NCI-H82 treated with DMSO at 0.1 percent for 48 hours (cell line): Measurements from ENCODE around the gene SLC12A9.
"Not testable (repeated sequence)": the region's sequence is repeated elsewhere in the genome, so short reads cannot be mapped to it uniquely, and the experiment has no call there.

Experiments used
- DNase-seq: peaks from one replicate; lab custom pipeline; 2025; ENCODE audit not compliant: unreplicated experiment; lab: John Stamatoyannopoulos, UW

Gene SLC12A9

DNA sequence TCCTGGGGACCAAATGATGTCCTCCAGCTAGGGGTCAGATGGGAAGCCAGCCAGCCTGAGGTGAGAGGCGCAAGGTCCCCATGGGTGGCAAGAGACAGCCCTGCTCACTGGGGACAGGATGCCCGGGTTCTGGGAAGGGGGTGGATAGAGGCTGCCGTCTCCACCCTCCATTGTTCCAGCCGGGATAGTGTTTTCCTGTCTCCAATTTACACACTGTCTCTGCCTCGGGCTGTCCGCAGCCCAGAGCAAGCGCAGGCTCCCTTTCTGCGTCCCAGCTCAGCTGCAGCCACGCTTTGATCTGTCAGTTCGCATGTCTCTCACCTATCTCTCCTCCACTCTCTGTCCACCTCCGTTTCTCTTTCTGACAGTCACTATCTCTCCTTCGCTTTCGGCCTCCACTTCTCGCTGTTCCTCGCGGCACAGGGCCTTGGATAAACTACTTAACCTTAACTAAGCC lies 27.3 kb upstream of the SLC12A9 start:
- DNase-seq: no peak

DNA sequence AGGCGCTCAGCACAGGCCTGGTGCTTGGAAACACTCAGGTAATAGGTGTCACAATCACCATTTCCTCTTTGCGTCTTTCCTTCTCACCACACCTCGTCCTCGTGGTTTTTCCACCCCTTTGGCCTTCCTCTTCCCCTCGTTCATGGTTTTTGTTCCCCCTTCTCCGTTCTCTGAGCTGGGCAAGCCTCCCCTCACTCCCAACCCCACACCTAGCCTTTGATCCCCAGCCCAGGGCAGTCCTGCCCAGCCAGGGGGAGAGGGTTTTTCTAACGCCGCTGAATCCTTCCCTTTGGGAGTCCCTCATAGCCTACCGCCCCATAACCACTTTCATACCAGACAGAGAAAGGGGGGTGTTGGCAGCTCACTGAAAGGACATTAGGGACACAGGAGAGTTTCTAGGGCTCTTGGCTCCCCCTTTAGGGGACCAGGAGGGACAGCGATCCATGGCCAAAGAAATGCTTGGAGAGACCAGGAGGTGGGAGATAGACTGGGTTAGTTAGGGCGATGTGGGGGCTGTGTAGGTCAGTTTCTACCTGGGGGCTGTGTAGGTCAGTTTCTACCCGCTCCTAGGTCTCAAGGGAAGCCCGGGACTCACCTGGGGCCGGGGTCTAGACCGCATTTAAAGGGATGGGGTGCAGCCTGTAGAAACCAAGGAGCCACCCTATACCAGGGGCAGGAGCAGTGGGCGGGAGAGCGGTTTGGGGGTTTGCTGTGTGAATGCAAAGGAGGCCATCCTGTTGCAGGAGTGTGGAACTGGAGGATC lies 26.6 kb upstream of the SLC12A9 start:
- DNase-seq: no peak

DNA sequence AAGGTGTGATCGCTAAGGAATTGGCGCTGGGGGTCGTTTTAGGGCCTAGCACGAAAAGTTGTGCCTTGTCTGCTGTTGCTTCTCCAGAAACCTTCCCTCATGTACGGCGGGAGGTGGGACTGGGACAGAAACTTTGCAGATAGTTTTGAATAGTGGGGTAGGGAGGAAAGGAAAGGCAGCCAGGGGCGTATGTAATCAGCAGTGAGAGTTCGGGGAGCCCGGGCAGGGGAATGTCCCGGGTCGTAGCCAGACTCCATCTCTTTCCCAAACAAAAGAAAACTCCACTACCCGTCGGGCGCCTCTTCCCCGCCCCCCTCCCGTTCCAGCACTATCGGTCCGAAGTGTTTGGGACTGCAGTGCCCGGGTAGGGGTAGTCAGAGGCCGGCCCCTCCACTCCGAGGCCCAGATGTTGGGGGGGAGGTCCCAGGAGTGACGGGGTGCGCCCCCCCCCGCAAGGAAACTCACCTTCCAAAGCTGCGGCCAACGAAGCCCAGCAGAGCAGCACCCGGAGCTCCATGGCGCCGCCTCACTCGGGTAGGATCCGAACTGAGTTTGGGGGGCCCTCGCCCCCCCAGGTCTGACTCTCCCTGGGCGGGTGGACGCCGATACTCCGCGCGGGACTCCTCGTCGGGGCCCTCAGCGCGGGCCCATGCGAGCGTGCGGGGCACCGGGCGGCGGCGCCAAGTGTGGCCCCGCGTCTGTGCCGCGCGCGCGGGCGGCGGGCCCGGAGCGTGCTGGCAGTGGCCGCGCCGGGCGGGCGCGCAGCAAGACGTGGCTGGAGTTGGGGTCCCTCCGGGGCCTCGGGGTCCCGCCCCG lies 25.8 kb upstream of the SLC12A9 start:
- DNase-seq: no peak

DNA sequence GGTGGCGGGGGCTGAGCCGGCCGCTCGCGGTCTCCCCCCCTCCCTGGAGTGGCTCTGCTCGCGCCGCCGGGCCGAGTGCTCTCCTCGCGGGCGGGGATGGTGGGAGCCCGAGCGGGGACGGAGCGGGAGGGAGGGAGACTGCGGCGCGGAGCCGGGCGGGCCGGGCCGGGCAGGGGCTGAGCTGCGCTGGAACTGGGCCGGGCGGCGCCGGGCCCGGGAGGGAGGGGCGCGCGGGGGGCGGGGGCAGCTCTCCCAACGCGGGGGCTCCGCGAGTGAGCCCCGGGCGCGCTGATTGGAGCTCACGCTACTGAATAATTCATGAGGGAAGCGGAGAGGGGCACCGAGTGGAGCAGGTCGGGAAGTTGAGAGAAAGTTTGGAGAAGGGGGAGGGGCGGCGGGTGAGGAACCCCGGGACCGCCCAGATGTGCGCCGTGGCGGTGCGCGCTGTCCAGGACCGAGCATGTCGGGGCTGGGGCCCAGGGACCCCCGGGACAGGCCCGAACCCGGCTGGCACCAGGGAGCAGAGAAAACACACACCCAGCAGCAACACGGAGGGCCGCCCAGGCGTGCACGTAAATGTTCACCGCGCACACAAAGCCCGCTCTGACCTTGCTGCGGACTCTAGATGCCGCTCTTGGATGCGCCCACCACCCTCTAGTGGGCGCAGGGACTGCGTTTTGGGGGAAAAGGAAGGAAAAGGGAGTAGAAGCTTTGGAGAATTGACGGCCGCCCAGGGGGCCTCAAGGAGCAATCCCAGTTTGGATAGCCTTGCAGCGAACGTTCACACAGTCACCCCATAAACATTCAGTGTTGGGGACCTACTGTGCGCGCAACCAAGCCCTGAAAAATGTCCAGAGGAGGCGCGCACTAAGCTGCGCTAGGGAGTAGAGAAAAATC lies 24.9 kb upstream of the SLC12A9 start, which contains the start of gene EPHB4:
TSS of gene EPHB4 (minus strand) at position 194 of the 897 bp plus-strand sequence. CDS start 493 bp downstream, outside the sequence.
- DNase-seq: no peak

DNA sequence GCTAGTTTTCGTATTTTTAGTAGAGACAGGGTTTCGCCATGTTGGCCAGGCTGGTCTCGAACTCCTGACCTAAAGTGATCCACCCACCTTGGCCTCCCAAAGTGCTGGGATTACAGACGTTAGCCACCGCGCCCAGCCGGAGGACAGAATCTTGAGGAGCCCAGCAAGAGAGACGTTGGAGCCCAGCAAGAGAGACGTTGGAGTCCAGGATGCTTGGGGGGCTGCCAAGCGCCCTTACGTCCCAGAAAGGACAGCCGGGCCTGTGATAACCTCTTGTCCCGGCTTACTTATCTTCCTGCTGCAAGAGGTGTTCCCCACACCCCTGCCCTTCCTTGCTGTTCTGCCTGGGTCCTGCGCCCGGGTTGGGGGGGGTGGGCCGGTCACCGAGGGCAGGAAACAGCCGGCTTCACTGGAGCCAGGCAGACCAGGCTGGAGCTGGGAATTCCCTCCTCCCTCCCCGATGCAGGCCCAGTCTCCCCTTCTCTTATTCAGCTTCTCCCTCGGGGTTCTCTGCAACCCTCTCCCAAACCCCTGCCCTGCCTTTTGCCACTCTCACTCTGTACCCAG lies 23.3 kb upstream of the SLC12A9 start:
- DNase-seq: no peak

DNA sequence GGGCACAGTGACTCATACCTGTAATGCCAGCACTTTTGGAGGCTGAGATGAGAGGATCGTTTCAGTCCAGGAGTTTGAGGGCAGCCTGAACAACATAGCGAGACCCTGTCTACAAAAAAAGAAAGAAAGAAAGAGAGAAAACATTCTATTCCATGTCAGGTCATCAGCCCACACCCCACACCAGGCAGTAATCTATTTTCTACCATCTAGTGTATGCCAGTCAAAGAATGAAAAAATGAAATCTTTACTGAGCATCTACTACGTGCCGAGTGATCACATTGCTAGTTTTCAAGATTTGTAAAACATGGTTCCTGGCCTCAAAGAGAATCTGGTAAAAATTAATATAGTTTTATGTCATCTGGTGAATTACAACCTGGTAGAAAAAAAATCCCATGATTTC lies 22.1 kb upstream of the SLC12A9 start:
- no peak for DNase-seq

DNA sequence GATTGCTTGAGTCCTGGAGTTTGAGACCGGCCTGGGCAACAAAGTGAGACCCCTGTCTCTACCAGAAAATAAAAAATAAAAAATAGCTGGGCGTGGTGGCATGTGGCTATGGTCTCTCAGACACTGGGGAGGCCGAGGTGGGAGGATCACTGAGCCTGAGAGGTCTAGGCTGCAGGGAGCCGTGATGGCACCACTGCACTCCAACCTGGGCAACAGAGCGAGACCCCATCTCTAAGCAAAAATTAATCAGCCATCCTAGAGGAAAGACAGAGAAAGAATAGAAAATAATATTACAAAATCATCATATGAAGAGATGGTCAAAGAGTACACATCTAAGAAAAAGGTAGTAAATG lies 20.3 kb upstream of the SLC12A9 start:
- no peak for DNase-seq

DNA sequence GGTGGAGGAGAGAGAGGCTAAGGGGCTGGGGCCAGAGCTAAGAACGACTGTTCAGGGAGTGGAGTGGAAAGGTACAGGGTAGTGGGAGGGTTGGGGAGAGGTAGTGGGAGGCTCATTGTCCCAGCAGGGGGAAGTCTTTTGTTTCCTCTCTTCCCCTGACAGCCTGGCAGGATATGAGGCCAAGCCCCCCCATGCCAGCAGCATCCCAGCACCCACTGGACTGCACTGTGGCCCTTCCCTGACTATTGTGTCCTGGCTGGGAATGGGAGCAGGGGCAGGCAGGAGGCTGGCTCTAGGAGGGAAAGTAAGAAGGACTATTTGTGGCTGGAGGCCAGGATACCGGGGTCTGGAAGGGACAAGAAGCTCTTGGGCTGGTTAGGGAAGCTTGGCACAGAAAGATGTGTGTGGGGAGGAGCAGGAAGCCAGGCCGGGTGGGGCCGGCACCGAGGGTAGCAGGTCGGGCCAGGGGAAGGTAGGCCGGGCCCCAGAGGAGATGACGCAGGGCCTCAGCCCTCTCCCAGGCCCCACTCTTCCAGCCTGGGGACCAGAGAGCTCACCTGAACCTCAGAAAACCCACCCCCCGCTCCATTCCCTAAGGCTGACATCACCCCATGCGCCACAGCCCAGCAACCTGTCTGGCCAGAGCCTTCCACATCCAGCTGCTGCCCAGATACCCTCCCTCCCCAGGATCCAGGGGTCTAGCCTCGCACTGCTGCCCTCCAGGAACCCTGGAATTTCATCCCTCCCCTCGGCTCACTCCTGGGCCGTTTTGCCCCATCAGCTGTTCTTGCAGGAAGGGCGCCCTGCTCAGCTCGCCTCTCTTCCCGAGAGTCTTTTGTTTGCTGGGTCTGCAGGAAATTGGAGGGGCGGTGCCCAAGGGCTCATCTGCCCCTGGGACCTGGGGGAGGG lies 16.4 kb upstream of the SLC12A9 start:
- no peak for DNase-seq

DNA sequence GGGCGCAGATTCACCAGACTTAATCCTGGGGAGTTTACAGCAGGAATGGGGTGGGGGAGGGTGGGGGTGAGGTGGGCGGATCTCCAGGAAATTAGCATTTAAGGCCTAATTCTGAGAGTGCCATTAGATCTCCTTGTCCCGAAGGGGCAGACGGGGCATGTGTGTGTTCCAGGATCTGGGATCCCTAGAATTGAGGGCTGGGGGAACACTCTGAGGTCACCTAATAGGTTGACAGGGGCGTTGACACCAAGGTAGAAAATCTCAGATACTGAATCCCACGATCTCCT lies 15.8 kb upstream of the SLC12A9 start:
- DNase-seq: no peak

DNA sequence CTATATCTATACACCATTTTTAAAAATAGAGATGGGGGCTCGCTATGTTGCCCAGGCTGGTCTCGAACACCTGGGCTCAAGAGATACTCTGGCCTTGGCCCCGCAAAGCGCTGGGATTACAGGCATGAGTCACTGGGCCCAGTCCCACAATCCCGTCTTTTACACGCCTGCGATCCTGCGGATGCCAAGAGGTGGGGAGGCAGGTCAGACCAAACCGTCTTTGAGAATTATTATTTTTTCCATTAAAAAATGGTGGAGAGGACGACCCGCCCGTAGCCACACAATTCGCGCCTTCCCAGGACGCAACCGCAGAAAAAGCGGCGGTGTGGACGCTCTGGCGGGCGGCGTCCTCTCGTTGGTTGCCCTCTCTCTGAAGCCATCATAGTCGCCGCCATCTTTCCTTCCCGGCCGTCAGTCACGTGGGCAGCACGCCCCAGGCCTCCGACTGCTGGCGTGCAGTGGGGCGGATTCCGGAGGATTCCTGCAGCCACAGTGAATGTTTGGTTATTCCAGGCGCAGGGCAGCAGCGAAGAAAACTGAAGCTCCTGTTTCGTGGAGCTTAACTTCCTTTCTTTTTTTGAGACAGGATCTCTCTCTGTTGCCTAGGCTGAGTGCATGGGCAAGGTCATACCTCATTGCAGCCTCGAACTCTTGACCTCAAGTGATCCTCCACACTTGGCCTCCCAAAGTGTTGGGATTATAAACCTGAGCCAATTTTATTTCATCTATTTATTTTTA lies 15.2 kb upstream of the SLC12A9 start:
- peak; percentile 54 for DNase-seq

DNA sequence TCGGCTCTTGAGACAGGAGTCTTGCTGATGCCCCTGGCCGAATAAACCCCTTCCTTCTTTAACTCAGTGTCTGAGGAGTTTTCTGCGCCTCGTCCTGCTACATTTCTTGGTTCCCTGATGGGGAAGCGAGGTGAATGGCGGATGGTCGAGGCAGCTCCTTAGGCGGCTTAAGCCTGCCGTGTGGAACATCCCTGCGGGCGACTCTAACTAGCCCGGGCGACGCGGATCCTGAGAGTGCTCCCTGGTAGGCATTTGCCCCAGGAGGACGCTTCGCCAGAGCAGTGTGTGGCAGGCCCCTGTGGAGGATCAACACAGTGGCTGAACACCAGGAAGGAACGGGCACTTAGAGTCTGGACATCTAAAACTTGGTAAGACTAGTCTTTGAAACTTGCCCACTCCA lies 13.2 kb upstream of the SLC12A9 start:
- no peak for DNase-seq

DNA sequence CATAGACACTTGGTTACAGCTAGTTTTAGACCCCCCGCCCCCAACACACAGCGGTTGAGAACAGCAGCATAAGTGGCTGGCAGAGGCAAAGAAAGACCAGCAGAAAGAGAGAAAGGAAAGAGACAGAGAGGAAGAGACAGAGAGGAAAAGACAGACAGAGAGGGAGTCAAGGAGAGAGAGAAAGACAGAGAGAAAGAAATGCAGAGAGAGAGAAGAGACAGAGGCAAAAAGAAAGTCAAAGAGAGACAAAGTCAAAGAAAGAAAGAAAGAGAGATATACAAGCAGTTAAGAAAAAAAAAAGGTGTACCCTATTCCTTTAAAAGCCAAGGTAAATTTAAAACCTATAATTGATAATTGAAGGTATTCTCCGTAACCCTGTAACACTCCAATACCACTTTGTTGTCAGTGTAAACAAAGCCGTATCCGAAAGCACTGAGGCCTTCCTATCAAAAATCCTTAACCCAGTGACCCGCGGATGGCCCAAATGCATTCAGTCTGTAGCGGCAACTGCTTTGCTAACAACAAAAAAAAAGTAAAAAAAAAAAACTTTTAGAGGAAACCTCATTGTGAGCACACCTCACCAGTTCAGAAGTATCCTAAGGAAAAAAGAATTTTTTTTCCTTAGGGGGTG lies 11.9 kb upstream of the SLC12A9 start:
- no peak for DNase-seq

DNA sequence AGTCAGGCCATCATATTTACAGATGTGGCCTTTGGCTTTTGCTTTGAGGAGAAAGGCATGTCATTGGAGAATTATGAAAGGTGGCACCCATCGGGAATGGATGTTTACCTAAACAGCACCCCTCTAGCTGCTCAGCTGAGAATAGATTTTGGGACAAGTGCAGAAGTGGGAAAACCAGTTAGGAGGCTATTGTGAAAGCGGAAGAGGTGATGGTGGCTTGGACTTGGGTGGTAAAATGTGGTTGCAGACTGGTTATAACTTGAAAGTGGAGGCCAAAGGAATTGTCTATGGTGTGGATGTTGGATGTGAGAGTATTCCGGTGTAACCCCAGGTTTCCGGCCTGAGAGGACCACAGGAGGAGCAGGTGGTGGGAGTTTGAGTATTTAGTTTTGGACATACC lies 5.2 kb upstream of the SLC12A9 start:
- DNase-seq: no peak

DNA sequence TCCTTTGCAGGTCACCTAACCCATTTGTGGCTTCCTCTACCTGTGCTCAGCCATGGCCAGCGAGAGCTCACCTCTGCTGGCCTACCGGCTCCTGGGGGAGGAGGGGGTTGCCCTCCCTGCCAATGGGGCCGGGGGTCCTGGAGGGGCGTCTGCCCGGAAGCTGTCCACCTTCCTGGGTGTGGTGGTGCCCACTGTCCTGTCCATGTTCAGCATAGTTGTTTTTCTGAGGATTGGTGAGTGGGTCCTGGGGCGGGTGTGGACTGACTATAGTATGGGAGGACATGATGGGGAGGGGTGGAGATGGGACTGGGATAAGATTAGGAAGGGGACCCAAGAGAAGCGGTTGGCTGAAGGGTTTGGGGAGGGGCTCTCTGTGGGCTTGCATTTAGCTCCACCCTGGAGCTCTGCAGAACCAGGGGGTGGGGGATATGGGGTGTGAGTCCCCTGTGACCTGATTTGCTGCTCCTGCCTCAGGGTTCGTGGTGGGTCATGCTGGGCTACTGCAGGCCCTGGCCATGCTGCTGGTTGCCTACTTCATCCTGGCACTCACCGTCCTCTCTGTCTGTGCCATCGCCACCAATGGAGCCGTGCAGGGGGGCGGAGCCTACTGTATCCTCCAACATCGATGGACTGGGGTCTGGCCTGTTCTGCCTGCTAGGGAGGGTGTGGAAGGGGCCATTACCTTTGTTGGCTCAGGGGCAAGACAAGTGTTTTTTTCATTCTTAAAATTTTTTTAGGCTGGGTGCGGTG lies 1.8 kb downstream of the SLC12A9 start:
- no peak for DNase-seq

DNA sequence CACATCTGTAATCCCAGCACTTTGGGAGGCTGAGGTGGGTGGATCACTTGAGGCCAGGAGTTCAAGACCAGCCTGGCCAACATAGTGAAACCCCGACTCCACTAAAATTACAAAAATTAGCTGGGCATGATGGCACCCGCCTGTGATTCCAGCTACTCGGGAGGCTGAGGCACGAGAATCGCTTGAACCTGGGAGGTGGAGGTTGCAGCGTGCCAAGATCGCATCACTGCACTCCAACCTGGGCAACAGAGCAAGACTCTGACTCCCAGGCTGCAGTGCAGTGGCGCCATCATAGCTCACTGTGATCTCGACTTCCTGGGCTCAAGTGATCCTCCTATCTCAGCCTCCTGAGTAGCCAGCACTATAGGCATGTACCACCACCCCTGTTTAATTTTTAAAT lies 2.4 kb downstream of the SLC12A9 start:
- not testable (repeated sequence) for DNase-seq

DNA sequence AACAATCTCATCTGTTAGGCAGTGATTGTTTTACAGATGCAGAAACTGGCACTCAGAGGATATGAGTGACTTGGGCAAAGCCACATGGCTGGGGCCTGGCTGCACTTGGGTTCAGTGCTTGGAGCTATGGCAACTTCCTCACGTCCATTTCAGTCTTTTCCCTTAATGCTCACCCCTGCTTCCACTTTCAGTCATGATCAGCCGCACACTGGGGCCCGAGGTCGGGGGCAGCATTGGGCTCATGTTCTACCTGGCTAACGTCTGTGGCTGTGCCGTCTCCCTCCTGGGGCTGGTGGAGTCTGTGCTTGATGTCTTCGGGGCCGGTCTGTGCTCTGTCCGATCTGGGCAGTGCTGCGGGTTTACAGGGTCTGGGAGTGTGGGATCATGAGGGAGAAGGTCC lies 3.0 kb downstream of the SLC12A9 start:
- no peak for DNase-seq

DNA sequence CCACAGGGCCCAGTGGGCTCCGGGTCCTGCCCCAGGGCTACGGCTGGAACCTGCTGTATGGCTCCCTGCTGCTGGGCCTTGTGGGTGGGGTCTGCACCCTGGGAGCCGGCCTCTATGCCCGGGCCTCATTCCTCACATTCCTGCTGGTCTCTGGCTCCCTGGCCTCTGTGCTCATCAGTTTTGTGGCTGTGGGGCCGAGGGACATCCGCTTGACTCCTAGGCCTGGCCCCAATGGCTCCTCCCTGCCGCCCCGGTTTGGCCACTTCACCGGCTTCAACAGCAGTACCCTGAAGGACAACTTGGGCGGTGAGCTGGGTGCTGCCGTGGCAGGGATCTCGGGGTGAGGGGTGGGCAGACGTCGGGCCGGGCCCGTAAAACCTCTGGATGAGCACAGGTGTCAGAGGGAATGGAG lies 4.4 kb downstream of the SLC12A9 start:
- no peak for DNase-seq

DNA sequence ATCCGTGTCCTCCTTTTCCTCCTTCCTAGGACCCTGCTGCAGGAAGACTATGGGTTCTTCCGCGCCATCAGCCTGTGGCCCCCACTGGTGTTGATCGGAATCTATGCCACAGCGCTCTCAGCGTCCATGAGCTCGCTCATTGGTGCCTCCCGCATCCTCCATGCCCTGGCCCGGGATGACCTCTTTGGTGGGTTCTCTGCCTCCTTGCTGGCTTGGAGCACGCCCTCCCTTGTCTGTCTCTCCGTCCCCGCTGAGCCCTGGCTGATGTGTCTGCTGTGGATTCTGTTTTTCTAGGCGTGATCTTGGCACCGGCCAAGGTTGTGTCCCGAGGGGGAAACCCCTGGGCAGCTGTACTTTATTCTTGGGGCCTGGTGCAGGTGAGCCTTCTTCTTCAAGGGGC lies 7.3 kb downstream of the SLC12A9 start:
- DNase-seq: no peak
